COR-L47 (cell line): ENCODE data around the gene JPH2.
"Not testable (repeated sequence)": the region's sequence is repeated elsewhere in the genome, so short reads cannot be mapped to it uniquely, and the experiment has no call there.

Source experiments
- DNase-seq: peaks from one replicate; lab custom pipeline; 2025; lab: John Stamatoyannopoulos, UW

The JPH2 gene

GRCh38 chr20:44211177-44212039, 24.4 kb upstream of the JPH2 start:
- DNase-seq = no peak

GRCh38 chr20:44210406-44211176, 23.6 kb upstream of the JPH2 start, which contains the start of gene OSER1:
TSS of gene OSER1 (minus strand) at chr20:44210771. CDS start at chr20:44206957, 3,814 bp downstream.
- peak; percentile 95 for DNase-seq

GRCh38 chr20:44209686-44210405, 22.9 kb upstream of the JPH2 start:
- DNase-seq = no peak

- DNase-seq = no peak
These were observed 21.8 kb upstream of the JPH2 start for GRCh38 chr20:44208770-44209169.

GRCh38 chr20:44208165-44208564, 21.2 kb upstream of the JPH2 start:
- DNase-seq = no peak

GRCh38 chr20:44207126-44207723, 20.2 kb upstream of the JPH2 start:
- DNase-seq = no peak

GRCh38 chr20:44206132-44206531, 19.1 kb upstream of the JPH2 start:
- no peak for DNase-seq

GRCh38 chr20:44204832-44205215, 17.8 kb upstream of the JPH2 start:
- DNase-seq = no peak

- no peak for DNase-seq
These were observed 17.3 kb upstream of the JPH2 start for GRCh38 chr20:44204156-44204831.

GRCh38 chr20:44203161-44203560, 16.2 kb upstream of the JPH2 start:
- no peak for DNase-seq

- no peak for DNase-seq
These were observed 14.0 kb upstream of the JPH2 start for GRCh38 chr20:44200983-44201382.

GRCh38 chr20:44200371-44200770, 13.4 kb upstream of the JPH2 start:
- DNase-seq = no peak

- no peak for DNase-seq
These were observed 12.9 kb upstream of the JPH2 start for GRCh38 chr20:44199877-44200276.

GRCh38 chr20:44198872-44199271, 11.9 kb upstream of the JPH2 start:
- no peak for DNase-seq

- no peak for DNase-seq
These were observed 9.3 kb upstream of the JPH2 start for GRCh38 chr20:44196271-44196670.

- no peak for DNase-seq
These were observed 8.6 kb upstream of the JPH2 start for GRCh38 chr20:44195605-44196004.

- DNase-seq = no peak
These were observed 6.8 kb upstream of the JPH2 start for GRCh38 chr20:44193801-44194200.

GRCh38 chr20:44191640-44192039, 4.7 kb upstream of the JPH2 start:
- not testable (repeated sequence) for DNase-seq

GRCh38 chr20:44190197-44190852, 3.3 kb upstream of the JPH2 start:
- peak; percentile 8 for DNase-seq

- no peak for DNase-seq
These were observed 1.8 kb upstream of the JPH2 start for GRCh38 chr20:44188752-44189151.
